ENCODE measurements around the gene EDC4. TPM values are rescaled to one million over a fixed set of nuclear protein-coding genes. Genes with fewer than 3 reads are reported as not detected.

Gene EDC4
- total RNA-seq, 1 experiment from 2014 or later: 106 TPM

DNA sequence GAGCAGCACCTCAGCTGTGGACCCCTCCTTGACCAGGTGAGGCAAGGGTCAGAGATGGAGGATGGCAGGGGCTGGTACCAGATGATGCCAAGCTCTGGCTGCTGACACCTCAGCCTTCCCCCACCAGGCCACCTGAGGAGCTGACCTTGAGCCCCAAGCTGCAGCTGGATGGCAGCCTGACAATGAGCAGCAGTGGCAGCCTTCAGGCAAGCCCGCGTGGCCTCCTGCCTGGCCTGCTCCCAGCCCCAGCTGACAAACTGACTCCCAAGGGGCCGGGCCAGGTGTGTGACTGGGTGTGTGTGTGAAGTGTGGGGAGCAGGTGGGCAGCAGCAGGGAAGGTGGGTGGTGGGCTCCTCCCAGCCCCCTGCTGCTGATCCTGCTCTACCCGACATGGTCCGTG, 7.1 kb downstream of the EDC4 start:
- H3K23ac ChIP-seq (ENCODE audit: insufficient read length, low read depth, low read length): no peak overlapping the region
- H3K79me1 ChIP-seq (ENCODE audit: insufficient read depth, low read depth, low read length, poor library complexity, severe bottlenecking): no peaks in the 10 kb centered on the region
- H3K27me3 Mint-ChIP-seq (ENCODE audit: low read depth): no peaks in the 10 kb centered on the region; the same call in none of the 2 replicates
- no peak overlapping the region for H2BK15ac ChIP-seq (ENCODE audit: low read depth, low read length)
- H3K27me3 ChIP-seq (ENCODE audit: insufficient read depth, low read length): no peaks in the 10 kb centered on the region
- H4K20me1 ChIP-seq (ENCODE audit: control insufficient read depth, insufficient read depth, insufficient read length): no peaks in the 10 kb centered on the region
- no peak overlapping the region for H3K18ac ChIP-seq (ENCODE audit: insufficient read length, low read depth, low read length)
- H3K23me2 ChIP-seq (ENCODE audit: insufficient read length, low read depth, low read length, poor library complexity, severe bottlenecking): no peaks in the 10 kb centered on the region
- H4K5ac ChIP-seq (ENCODE audit: insufficient read length, low read depth, low read length): no peak overlapping the region
- H3K4me2 ChIP-seq (ENCODE audit: insufficient read depth, insufficient read length, low read length): no peak overlapping the region
- no peaks in the 10 kb centered on the region for H3K4me1 ChIP-seq (ENCODE audit: insufficient read depth, low read length)
- H3K79me2 ChIP-seq (ENCODE audit: insufficient read depth, low read length): no peaks in the 10 kb centered on the region
- no peak overlapping the region for H3K56ac ChIP-seq (ENCODE audit: insufficient read length, low read depth, low read length)
- no peak overlapping the region for H2BK120ac ChIP-seq (ENCODE audit: low read depth, low read length, poor library complexity, severe bottlenecking)
- H3K9me3 Mint-ChIP-seq: no peaks in the 10 kb centered on the region
- H2AFZ ChIP-seq (ENCODE audit: low read length): no peak overlapping the region
- no peak overlapping the region for H2BK5ac ChIP-seq (ENCODE audit: insufficient read length, low read length)
- H2BK20ac ChIP-seq (ENCODE audit: low read depth, low read length, poor library complexity, severe bottlenecking): no peak overlapping the region
- no peak for DNase-seq
- H3K14ac ChIP-seq (ENCODE audit: insufficient read depth, low read length): no peak overlapping the region
- WGBS (ENCODE audit: extremely low coverage, insufficient read length, low lambda C conversion rate): no CpG with 5 or more reads among the region's 5 CpGs
- no peak overlapping the region for H3K27ac Mint-ChIP-seq
- peaks cover 29 to 83% (median 73%) of the 10 kb centered on the region in 3 experiments for H3K36me3 Mint-ChIP-seq (ENCODE audit: insufficient read depth in 1 of 3, low read depth in 3 of 3)
- H3K27ac ChIP-seq (ENCODE audit: insufficient read length, low read depth, low read length): no peak overlapping the region
- peaks cover 6 to 7% of the 10 kb centered on the region in 2 experiments for H3K4me1 Mint-ChIP-seq
- no peak overlapping the region for H3T11ph ChIP-seq (ENCODE audit: low read length)
- H3K9ac ChIP-seq (ENCODE audit: extremely low read depth, insufficient read length, low read length): no peak overlapping the region
- H3K4ac ChIP-seq (ENCODE audit: low read depth, low read length): no peak overlapping the region
- H4K8ac ChIP-seq (replicated peaks; ENCODE audit: insufficient read length, low read depth, low read length): no peak overlapping the region
- no peak overlapping the region for H3K4me3 Mint-ChIP-seq
- H2BK12ac ChIP-seq (ENCODE audit: insufficient read length, low read depth, low read length): no peak overlapping the region
- no peak overlapping the region for H2AK5ac ChIP-seq (ENCODE audit: insufficient read length, low read length)
- H3K9me3 ChIP-seq (ENCODE audit: control insufficient read depth, low read depth, low read length): no peaks in the 10 kb centered on the region
- H4K91ac ChIP-seq (ENCODE audit: insufficient read length, low read depth, low read length): no peak overlapping the region
- TF ChIP-seq, protein P1, sequence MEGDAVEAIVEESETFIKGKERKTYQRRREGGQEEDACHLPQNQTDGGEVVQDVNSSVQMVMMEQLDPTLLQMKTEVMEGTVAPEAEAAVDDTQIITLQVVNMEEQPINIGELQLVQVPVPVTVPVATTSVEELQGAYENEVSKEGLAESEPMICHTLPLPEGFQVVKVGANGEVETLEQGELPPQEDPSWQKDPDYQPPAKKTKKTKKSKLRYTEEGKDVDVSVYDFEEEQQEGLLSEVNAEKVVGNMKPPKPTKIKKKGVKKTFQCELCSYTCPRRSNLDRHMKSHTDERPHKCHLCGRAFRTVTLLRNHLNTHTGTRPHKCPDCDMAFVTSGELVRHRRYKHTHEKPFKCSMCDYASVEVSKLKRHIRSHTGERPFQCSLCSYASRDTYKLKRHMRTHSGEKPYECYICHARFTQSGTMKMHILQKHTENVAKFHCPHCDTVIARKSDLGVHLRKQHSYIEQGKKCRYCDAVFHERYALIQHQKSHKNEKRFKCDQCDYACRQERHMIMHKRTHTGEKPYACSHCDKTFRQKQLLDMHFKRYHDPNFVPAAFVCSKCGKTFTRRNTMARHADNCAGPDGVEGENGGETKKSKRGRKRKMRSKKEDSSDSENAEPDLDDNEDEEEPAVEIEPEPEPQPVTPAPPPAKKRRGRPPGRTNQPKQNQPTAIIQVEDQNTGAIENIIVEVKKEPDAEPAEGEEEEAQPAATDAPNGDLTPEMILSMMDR (conservative IDR thresholded peaks at IDR 0.05): no peak

All from H9 (cell line).